Measurements from ENCODE around the gene TCF7L1. TPM values are rescaled to one million over a fixed set of nuclear protein-coding genes. Genes with fewer than 3 reads are reported as not detected.

Gene TCF7L1
- total RNA-seq, 1 donor from 2014 or later, result 8.9 TPM

DNA sequence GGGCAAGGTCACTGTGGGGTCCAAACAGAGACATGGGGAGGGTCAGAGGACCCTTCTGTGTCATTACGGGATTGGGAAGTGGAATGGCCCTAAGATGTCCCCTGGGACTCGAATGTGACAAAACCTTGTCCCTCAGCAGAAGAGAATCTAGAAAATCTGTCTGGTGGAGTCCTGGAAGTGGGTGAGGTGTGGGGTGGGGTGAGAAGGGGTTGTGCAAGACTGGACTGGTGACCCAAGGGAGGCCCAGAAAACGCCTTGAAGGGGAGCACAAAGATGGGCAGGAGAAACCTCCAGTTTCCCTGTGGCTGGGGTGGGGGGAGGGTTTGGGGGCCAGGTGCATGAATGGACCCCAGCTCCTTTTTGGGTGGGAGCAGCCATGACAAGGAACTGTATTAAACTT is 79.6 kb downstream of the TCF7L1 start:
- peaks cover 26 to 42% (median 41%) of the 10 kb centered on the region in 3 donors for H3K4me1 ChIP-seq (ENCODE audit: control insufficient read depth in 3 of 3, insufficient read depth in 3 of 3, low read length in 3 of 3)

DNA sequence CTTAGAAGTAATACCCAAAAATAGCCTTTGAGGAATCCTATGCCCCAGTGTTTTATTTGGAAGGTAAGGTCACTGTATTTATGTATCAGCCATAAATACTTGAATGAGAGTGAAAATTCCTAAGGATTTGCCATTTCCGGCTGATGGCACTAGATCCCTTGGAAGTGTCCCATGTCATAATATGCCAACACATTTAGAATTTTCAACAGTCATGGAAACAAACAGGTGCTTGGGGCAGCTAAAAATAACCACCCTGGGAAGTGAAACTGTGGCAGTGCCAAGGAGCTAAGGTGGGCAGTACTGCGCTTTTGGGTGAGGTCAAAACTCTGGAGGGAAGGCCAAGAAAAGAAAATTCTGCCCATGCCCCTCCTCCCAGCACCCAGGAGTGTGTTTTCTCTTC is 80.2 kb downstream of the TCF7L1 start:
- H3K27ac ChIP-seq (ENCODE audit: low read depth, low read length), result peak overlapping the region; percentile 92
- H3K4me1 ChIP-seq (ENCODE audit: control insufficient read depth in 3 of 3, insufficient read depth in 3 of 3, low read length in 3 of 3), result peaks cover 26 to 42% (median 41%) of the 10 kb centered on the region in 3 donors
- H3K27me3 ChIP-seq (ENCODE audit: control insufficient read depth in 3 of 3, insufficient read depth in 3 of 3, low read length in 3 of 3), result no peaks in the 10 kb centered on the region
- H3K36me3 ChIP-seq (ENCODE audit: control insufficient read depth in 3 of 3, insufficient read depth in 3 of 3, low read length in 3 of 3), result no peaks in the 10 kb centered on the region
- no peaks in the 10 kb centered on the region for H3K9me3 ChIP-seq (ENCODE audit: control insufficient read depth in 3 of 3, low read length in 3 of 3)
- peak overlapping the region; percentile 3 to 56 (median 44) for H3K4me3 ChIP-seq (ENCODE audit: low read length in 3 of 3)
- peak overlapping the region in 2 of 3 donors; percentile 63 to 69 for H3K9ac ChIP-seq (ENCODE audit: low read depth in 1 of 3, low read length in 3 of 3)

More for the DNA sequence above, 79.6 kb downstream of the TCF7L1 start:
- H3K9ac ChIP-seq (ENCODE audit: low read depth in 1 of 3, low read length in 3 of 3), result no peak overlapping the region
- no peaks in the 10 kb centered on the region for H3K27me3 ChIP-seq (ENCODE audit: control insufficient read depth in 3 of 3, insufficient read depth in 3 of 3, low read length in 3 of 3)
- no peaks in the 10 kb centered on the region for H3K9me3 ChIP-seq (ENCODE audit: control insufficient read depth in 3 of 3, low read length in 3 of 3)
- no peaks in the 10 kb centered on the region for H3K36me3 ChIP-seq (ENCODE audit: control insufficient read depth in 3 of 3, insufficient read depth in 3 of 3, low read length in 3 of 3)
- peak overlapping the region; percentile 92 for H3K27ac ChIP-seq (ENCODE audit: low read depth, low read length)
- peak overlapping the region in 1 of 3 donors; percentile 29 for H3K4me3 ChIP-seq (ENCODE audit: low read length in 3 of 3)

DNA sequence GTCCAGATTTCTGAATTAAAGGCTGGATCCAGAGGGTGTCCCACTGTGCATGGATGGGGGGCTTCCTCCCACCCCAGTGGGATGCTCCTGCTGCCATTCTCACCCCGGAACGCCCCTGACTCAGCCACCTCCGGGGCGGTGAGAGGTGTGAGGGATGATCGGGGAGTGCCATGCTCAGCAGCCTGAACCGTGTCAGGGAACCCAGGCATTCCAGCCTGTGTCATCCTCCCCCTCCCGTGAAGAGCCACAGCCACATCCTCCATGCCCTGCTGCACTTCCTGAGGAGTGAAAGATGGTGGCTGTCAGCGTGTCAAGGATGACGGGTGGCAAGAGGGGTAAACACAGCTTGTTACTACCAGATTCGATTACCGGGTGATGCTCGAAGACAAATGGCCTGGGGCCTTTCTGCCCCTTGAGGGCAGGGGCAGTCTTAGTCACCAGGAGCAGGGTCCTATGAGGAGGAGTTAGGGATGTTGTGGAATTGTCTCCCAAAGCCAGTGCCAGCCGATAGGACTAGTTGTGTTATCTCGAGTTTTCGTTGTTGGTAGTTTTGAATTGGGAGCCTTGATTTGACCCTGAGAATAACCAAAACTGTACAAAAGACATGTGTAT is 80.8 kb downstream of the TCF7L1 start:
- H3K9ac ChIP-seq (ENCODE audit: low read depth in 1 of 3, low read length in 3 of 3), result peak overlapping the region in 2 of 3 donors; percentile 63 to 69
- no peaks in the 10 kb centered on the region for H3K9me3 ChIP-seq (ENCODE audit: control insufficient read depth in 3 of 3, low read length in 3 of 3)
- no peaks in the 10 kb centered on the region for H3K36me3 ChIP-seq (ENCODE audit: control insufficient read depth in 3 of 3, insufficient read depth in 3 of 3, low read length in 3 of 3)
- peak overlapping the region in 2 of 3 donors; percentile 44 to 56 for H3K4me3 ChIP-seq (ENCODE audit: low read length in 3 of 3)
- H3K27ac ChIP-seq (ENCODE audit: low read depth, low read length), result peak overlapping the region; percentile 92
- no peaks in the 10 kb centered on the region for H3K27me3 ChIP-seq (ENCODE audit: control insufficient read depth in 3 of 3, insufficient read depth in 3 of 3, low read length in 3 of 3)
- H3K4me1 ChIP-seq (ENCODE audit: control insufficient read depth in 3 of 3, insufficient read depth in 3 of 3, low read length in 3 of 3), result peaks cover 26 to 42% (median 41%) of the 10 kb centered on the region in 3 donors

DNA sequence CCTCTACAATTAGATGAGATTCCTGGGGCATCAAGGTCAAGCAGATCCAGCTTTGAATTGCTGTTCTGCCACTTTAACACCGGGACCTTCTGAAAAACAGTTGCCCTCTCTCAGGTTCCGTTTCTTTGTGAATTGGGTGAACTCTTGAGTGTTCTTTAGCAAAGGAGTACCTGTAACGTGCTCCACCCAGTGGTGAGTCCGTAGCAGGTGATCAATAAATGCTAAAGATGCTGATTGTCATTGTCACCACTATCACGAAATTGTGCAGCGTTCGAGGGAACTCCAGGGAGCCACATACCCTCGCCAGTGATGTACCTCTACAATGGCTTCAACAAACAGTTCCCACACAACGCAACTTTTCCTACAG is 81.9 kb downstream of the TCF7L1 start:
- H3K4me1 ChIP-seq (ENCODE audit: control insufficient read depth in 3 of 3, insufficient read depth in 3 of 3, low read length in 3 of 3), result peaks cover 26 to 42% (median 41%) of the 10 kb centered on the region in 3 donors
- no peaks in the 10 kb centered on the region for H3K9me3 ChIP-seq (ENCODE audit: control insufficient read depth in 3 of 3, low read length in 3 of 3)
- H3K27me3 ChIP-seq (ENCODE audit: control insufficient read depth in 3 of 3, insufficient read depth in 3 of 3, low read length in 3 of 3), result no peaks in the 10 kb centered on the region
- H3K27ac ChIP-seq (ENCODE audit: low read depth, low read length), result peak overlapping the region; percentile 92
- H3K4me3 ChIP-seq (ENCODE audit: low read length in 3 of 3), result no peak overlapping the region
- H3K36me3 ChIP-seq (ENCODE audit: control insufficient read depth in 3 of 3, insufficient read depth in 3 of 3, low read length in 3 of 3), result no peaks in the 10 kb centered on the region
- H3K9ac ChIP-seq (ENCODE audit: low read depth in 1 of 3, low read length in 3 of 3), result no peak overlapping the region

DNA sequence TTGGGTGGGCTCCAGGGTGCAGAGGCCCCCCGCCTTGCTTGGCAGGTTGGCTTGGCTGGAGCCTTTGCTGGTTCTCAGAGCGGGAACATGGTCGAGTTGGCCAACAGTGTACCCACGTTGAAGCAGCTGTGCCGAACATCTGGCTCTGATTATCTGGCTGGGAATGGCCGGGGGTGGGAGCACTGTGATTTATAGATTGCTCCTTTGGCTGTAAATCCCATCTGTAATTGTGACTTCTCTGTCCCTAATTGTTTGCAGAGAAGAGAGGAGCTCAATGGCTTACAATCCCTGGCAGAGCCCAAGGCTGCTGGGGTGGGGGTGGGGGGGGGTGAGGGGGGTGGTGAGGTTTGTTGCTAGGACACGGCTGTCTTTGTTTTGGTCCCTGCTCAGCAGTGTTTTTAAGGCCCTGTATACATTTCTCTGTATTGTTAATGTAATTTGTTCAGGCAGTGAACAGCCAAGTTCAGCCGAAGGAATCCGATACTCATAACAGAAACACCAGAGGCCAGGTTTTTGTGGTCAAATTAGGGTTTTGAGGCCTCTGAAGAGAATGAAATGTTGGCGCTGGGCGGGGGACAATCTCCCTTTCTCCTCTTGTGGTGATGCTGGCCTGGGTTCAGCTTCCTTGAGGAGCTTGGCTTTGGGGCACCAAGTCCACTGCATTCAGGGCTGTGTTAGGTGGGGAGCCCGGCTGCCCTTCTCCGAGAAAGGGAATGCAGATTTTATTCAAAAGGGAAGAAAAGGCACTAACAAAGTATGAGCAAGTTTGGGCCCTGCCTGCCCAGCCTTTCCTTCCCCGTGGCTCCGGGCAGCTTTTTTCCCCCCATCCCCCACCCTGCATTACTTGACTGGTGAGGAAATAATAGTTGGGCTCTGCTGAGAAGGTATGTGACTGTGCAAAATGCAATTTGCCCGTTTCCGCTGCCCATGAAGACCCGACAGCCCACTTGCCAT is 82.5 kb downstream of the TCF7L1 start:
- Histone ChIP-seq H3K27ac (ENCODE audit: low read depth, low read length) (peak overlapping the region; percentile 92), H3K9me3 (ENCODE audit: control insufficient read depth in 3 of 3, low read length in 3 of 3) (no peaks in the 10 kb centered on the region), H3K27me3 (ENCODE audit: control insufficient read depth in 3 of 3, insufficient read depth in 3 of 3, low read length in 3 of 3) (no peaks in the 10 kb centered on the region), H3K9ac (ENCODE audit: low read depth in 1 of 3, low read length in 3 of 3) (no peak overlapping the region), H3K4me3 (ENCODE audit: low read length in 3 of 3) (no peak overlapping the region), H3K36me3 (ENCODE audit: control insufficient read depth in 3 of 3, insufficient read depth in 3 of 3, low read length in 3 of 3) (no peaks in the 10 kb centered on the region), H3K4me1 (ENCODE audit: control insufficient read depth in 3 of 3, insufficient read depth in 3 of 3, low read length in 3 of 3) (peaks cover 26 to 40% (median 39%) of the 10 kb centered on the region in 3 donors)

DNA sequence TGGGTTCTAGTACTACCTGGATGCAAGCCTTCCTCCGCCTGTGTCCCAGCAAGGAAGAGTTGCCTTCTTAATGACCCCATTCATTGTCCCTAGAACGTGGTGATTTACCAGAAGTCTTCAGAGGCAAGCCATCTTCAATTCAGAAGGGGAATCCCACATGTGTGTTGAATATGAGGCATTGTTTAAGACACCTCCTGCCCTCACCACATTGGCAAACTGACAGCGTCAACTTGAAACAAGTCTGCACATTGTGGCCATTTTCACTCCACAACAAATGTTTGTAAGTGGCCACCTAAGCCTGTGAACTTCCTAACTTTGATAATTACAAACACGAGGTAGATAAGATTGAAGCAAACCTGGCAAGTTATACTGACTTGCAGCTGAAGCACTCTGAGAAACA is 83.7 kb downstream of the TCF7L1 start:
- no peaks in the 10 kb centered on the region for H3K9me3 ChIP-seq (ENCODE audit: control insufficient read depth in 3 of 3, low read length in 3 of 3)
- H3K4me1 ChIP-seq (ENCODE audit: control insufficient read depth in 3 of 3, insufficient read depth in 3 of 3, low read length in 3 of 3), result peaks cover 23 to 33% (median 33%) of the 10 kb centered on the region in 3 donors
- H3K36me3 ChIP-seq (ENCODE audit: control insufficient read depth in 3 of 3, insufficient read depth in 3 of 3, low read length in 3 of 3), result no peaks in the 10 kb centered on the region
- H3K27me3 ChIP-seq (ENCODE audit: control insufficient read depth in 3 of 3, insufficient read depth in 3 of 3, low read length in 3 of 3), result no peaks in the 10 kb centered on the region
- no peak overlapping the region for H3K9ac ChIP-seq (ENCODE audit: low read depth in 1 of 3, low read length in 3 of 3)
- no peak overlapping the region for H3K4me3 ChIP-seq (ENCODE audit: low read length in 3 of 3)
- no peak overlapping the region for H3K27ac ChIP-seq (ENCODE audit: low read depth, low read length)

DNA sequence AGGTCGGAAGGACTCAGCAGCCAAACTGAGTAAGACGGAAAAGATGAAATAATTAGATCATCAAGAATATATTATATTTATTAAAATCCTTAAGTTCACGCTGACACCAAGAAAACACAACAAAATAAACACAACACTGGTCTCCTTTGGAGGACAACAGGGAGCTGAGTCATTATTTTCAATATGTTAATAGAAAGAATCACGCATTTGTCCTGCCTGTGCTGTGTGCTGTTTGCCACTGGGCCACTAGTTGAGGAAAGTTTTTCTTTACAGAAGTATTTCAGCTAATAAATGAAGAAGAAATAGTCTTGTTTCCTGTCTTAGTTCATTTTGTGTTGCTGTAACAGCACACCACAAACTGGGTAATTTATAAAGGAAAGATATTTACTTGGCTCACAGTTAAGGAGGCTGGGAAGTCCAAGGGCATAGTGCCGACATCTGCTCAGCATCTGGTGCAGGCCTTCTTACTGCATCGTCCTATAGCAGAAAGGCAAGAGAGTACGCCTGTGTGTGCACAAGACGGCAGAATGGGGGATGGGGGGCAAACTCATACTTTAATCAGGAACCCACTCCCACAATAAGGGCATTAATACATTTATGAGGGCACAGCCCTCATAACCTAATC is 88.0 kb downstream of the TCF7L1 start:
- Histone ChIP-seq H3K9me3 (ENCODE audit: control insufficient read depth in 3 of 3, low read length in 3 of 3) (no peaks in the 10 kb centered on the region), H3K9ac (ENCODE audit: low read depth in 1 of 3, low read length in 3 of 3) (no peak overlapping the region), H3K27ac (ENCODE audit: low read depth, low read length) (no peak overlapping the region)

DNA sequence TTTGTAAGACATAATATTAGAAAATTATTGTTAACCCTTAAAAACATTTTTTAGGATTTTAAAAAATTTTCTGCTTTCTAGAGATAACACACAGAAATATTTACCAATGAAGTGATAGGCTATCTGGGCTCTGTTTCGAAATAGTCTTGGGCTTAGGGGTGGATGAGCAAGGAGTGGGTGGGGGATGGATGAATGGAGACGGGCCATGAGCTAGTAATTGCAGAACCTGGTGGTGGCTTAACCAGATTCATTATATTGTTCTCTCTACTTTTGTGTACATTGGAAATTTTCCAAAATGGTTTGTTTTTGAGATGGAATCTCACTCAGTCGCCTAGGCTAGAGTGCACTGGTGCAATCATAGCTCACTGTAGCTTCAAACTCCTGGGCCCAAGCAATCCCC is 89.6 kb downstream of the TCF7L1 start:
- no peak overlapping the region for H3K9ac ChIP-seq (ENCODE audit: low read depth in 1 of 3, low read length in 3 of 3)
- no peaks in the 10 kb centered on the region for H3K9me3 ChIP-seq (ENCODE audit: control insufficient read depth in 3 of 3, low read length in 3 of 3)
- no peak overlapping the region for H3K27ac ChIP-seq (ENCODE audit: low read depth, low read length)
- H3K27me3 ChIP-seq (ENCODE audit: control insufficient read depth in 3 of 3, insufficient read depth in 3 of 3, low read length in 3 of 3), result no peaks in the 10 kb centered on the region
- no peaks in the 10 kb centered on the region for H3K36me3 ChIP-seq (ENCODE audit: control insufficient read depth in 3 of 3, insufficient read depth in 3 of 3, low read length in 3 of 3)
- no peak overlapping the region for H3K4me3 ChIP-seq (ENCODE audit: low read length in 3 of 3)
- no peaks in the 10 kb centered on the region for H3K4me1 ChIP-seq (ENCODE audit: control insufficient read depth in 3 of 3, insufficient read depth in 3 of 3, low read length in 3 of 3)

More for the DNA sequence above, 88.0 kb downstream of the TCF7L1 start:
- Histone ChIP-seq H3K4me1 (ENCODE audit: control insufficient read depth in 3 of 3, insufficient read depth in 3 of 3, low read length in 3 of 3) (peaks cover under 1 to 2% (median 2%) of the 10 kb centered on the region in 3 donors), H3K4me3 (ENCODE audit: low read length in 3 of 3) (no peak overlapping the region), H3K36me3 (ENCODE audit: control insufficient read depth in 3 of 3, insufficient read depth in 3 of 3, low read length in 3 of 3) (no peaks in the 10 kb centered on the region), H3K27me3 (ENCODE audit: control insufficient read depth in 3 of 3, insufficient read depth in 3 of 3, low read length in 3 of 3) (no peaks in the 10 kb centered on the region)

DNA sequence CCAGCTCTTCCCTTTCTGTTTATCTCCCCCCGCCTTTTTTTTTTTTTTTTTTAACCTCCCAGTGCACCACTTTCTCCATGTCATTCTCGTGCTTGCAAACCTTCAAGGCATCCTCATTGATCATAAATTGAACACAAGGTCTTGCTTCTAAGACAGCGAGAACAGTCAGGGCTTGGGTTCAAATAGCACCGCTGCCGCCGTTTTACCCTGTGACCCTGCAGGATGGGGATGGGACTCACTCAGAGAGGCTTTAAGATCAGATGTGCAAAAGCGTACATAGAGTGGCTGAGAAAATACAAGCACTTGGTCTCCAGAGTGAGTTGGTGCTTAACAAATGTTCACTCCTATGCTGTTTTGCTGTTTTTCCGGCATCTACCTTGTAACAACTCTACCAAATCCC is 93.6 kb downstream of the TCF7L1 start:
- Histone ChIP-seq H3K4me3 (ENCODE audit: low read length in 3 of 3) (no peak overlapping the region), H3K9ac (ENCODE audit: low read depth in 1 of 3, low read length in 3 of 3) (no peak overlapping the region), H3K4me1 (ENCODE audit: control insufficient read depth in 3 of 3, insufficient read depth in 3 of 3, low read length in 3 of 3) (peaks cover 0 to 8% (median 6%) of the 10 kb centered on the region in 3 donors), H3K9me3 (ENCODE audit: control insufficient read depth in 3 of 3, low read length in 3 of 3) (no peaks in the 10 kb centered on the region), H3K27ac (ENCODE audit: low read depth, low read length) (no peak overlapping the region), H3K36me3 (ENCODE audit: control insufficient read depth in 3 of 3, insufficient read depth in 3 of 3, low read length in 3 of 3) (no peaks in the 10 kb centered on the region), H3K27me3 (ENCODE audit: control insufficient read depth in 3 of 3, insufficient read depth in 3 of 3, low read length in 3 of 3) (no peaks in the 10 kb centered on the region)
